H9 (cell line): ENCODE results near the gene PTPRN2. TPM values are rescaled to one million over a fixed set of nuclear protein-coding genes. Genes with fewer than 3 reads are reported as not detected.

ENCODE experiments used
- DNase-seq: peaks from one replicate; pipeline ENCODE4 v3.0.0-alpha.2; 2017
- H2AFZ ChIP-seq: one replicate; pipeline ENCODE4 v1.6.1; 2013; ENCODE audit warnings: mild to moderate bottlenecking, low read length, control low read depth, moderate library complexity
- H2AK5ac ChIP-seq: 2 replicates; pipeline ENCODE4 v1.6.1; 2013; ENCODE audit warnings: low read length, control low read depth, mixed read lengths; ENCODE audit not compliant: insufficient read length
- H2BK120ac ChIP-seq: one replicate; pipeline ENCODE4 v1.6.1; 2013; ENCODE audit warnings: low read depth, mild to moderate bottlenecking, low read length, control low read depth, inconsistent platforms; ENCODE audit not compliant: poor library complexity, severe bottlenecking
- H2BK12ac ChIP-seq: 2 replicates; pipeline ENCODE4 v1.6.1; 2013; ENCODE audit warnings: low read length, control low read depth, mixed read lengths, low read depth; ENCODE audit not compliant: insufficient read length
- H2BK15ac ChIP-seq: 2 replicates; pipeline ENCODE4 v1.6.1; 2013; ENCODE audit warnings: low read depth, low read length, control low read depth
- H2BK20ac ChIP-seq: one replicate; pipeline ENCODE4 v1.6.1; 2013; ENCODE audit warnings: low read depth, mild to moderate bottlenecking, low read length, control low read depth, inconsistent platforms; ENCODE audit not compliant: poor library complexity, severe bottlenecking
- H2BK5ac ChIP-seq: 2 replicates; pipeline ENCODE4 v1.6.1; 2013; ENCODE audit warnings: low read length, control low read depth, mixed read lengths; ENCODE audit not compliant: insufficient read length
- H3K14ac ChIP-seq: 2 replicates; pipeline ENCODE4 v1.6.1; 2013; ENCODE audit warnings: low read length, control low read depth; ENCODE audit not compliant: insufficient read depth
- H3K18ac ChIP-seq: 2 replicates; pipeline ENCODE4 v1.6.1; 2013; ENCODE audit warnings: low read depth, mild to moderate bottlenecking, mixed read lengths, low read length, control low read depth; ENCODE audit not compliant: insufficient read length
- H3K23ac ChIP-seq: 2 replicates; pipeline ENCODE4 v1.6.1; 2013; ENCODE audit warnings: low read length, control low read depth, mixed read lengths, low read depth; ENCODE audit not compliant: insufficient read length
- H3K23me2 ChIP-seq: 2 replicates; pipeline ENCODE4 v1.6.1; 2013; ENCODE audit warnings: low read depth, mild to moderate bottlenecking, mixed read lengths, low read length, control low read depth; ENCODE audit not compliant: insufficient read length, poor library complexity, severe bottlenecking
- H3K27ac ChIP-seq: 2 replicates; pipeline ENCODE4 v1.5.1; 2013; ENCODE audit warnings: low read length, control low read depth, mixed read lengths, low read depth; ENCODE audit not compliant: insufficient read length
- H3K27me3 ChIP-seq: 2 replicates; pipeline ENCODE4 v1.6.1; 2013; ENCODE audit warnings: low read length, control low read depth, inconsistent platforms; ENCODE audit not compliant: insufficient read depth
- H3K4ac ChIP-seq: 2 replicates; pipeline ENCODE4 v1.6.1; 2013; ENCODE audit warnings: low read depth, mild to moderate bottlenecking, control low read depth, inconsistent platforms, low read length, moderate library complexity
- H3K4me1 ChIP-seq: 2 replicates; pipeline ENCODE4 v1.6.1; 2013; ENCODE audit warnings: low read length, control low read depth, inconsistent platforms; ENCODE audit not compliant: insufficient read depth
- H3K4me2 ChIP-seq: 2 replicates; pipeline ENCODE4 v1.6.1; 2013; ENCODE audit warnings: low read length, control low read depth, mixed read lengths; ENCODE audit not compliant: insufficient read length, insufficient read depth
- H3K56ac ChIP-seq: 2 replicates; pipeline ENCODE4 v1.6.1; 2013; ENCODE audit warnings: low read depth, mild to moderate bottlenecking, mixed read lengths, low read length, control low read depth; ENCODE audit not compliant: insufficient read length
- H3K79me1 ChIP-seq: 2 replicates; pipeline ENCODE4 v1.6.1; 2013; ENCODE audit warnings: low read depth, mild to moderate bottlenecking, moderate library complexity, low read length, control low read depth, inconsistent platforms; ENCODE audit not compliant: insufficient read depth, poor library complexity, severe bottlenecking
- H3K79me2 ChIP-seq: 2 replicates; pipeline ENCODE4 v1.6.1; 2013; ENCODE audit warnings: low read length, control low read depth, inconsistent platforms; ENCODE audit not compliant: insufficient read depth
- H3K9ac ChIP-seq: 2 replicates; pipeline ENCODE4 v1.6.1; 2013; ENCODE audit warnings: low read length, control low read depth, mixed read lengths; ENCODE audit not compliant: insufficient read length; ENCODE audit errors: extremely low read depth
- H3K9me3 ChIP-seq: one replicate; pipeline ENCODE4 v1.6.1; 2013; ENCODE audit warnings: low read depth, low read length, inconsistent platforms; ENCODE audit not compliant: control insufficient read depth
- H3T11ph ChIP-seq: one replicate; pipeline ENCODE4 v1.6.1; 2013; ENCODE audit warnings: mild to moderate bottlenecking, low read length, control low read depth, inconsistent platforms
- H4K20me1 ChIP-seq: one replicate; pipeline ENCODE4 v1.6.1; 2013; ENCODE audit not compliant: control insufficient read depth, insufficient read length, insufficient read depth
- H4K5ac ChIP-seq: 2 replicates; pipeline ENCODE4 v1.6.1; 2013; ENCODE audit warnings: low read depth, mild to moderate bottlenecking, mixed read lengths, low read length, control low read depth; ENCODE audit not compliant: insufficient read length
- H4K8ac ChIP-seq: replicated peaks from 2 replicates; pipeline ENCODE4 v1.6.1; 2013; ENCODE audit warnings: low read length, control low read depth, mixed read lengths, low read depth; ENCODE audit not compliant: insufficient read length
- H4K91ac ChIP-seq: 2 replicates; pipeline ENCODE4 v1.6.1; 2013; ENCODE audit warnings: low read depth, mild to moderate bottlenecking, moderate library complexity, mixed read lengths, low read length, control low read depth; ENCODE audit not compliant: insufficient read length
- H3K27ac Mint-ChIP-seq, 3 experiments: 2 replicates in 2 of 3; 3 replicates in 1 of 3; pipeline ENCODE4 v1.8.0; 2020 to 2021; ENCODE audit warnings: mixed read lengths in 3 of 3, mild to moderate bottlenecking in 1 of 3, moderate library complexity in 1 of 3
- H3K27me3 Mint-ChIP-seq: 2 replicates; pipeline ENCODE4 v1.8.0; 2021; ENCODE audit warnings: low read depth, mild to moderate bottlenecking, moderate library complexity, mixed read lengths
- H3K36me3 Mint-ChIP-seq, 3 experiments: 2 replicates in 2 of 3; 3 replicates in 1 of 3; pipeline ENCODE4 v1.8.0; 2020 to 2021; ENCODE audit warnings: low read depth in 3 of 3, mixed read lengths in 3 of 3; ENCODE audit not compliant: insufficient read depth in 1 of 3
- H3K4me1 Mint-ChIP-seq, 2 experiments: 2 replicates each; pipeline ENCODE4 v1.8.0; 2020; ENCODE audit warnings: mixed read lengths in 2 of 2
- H3K4me3 Mint-ChIP-seq, 2 experiments: 2 replicates in 1 of 2; 3 replicates in 1 of 2; pipeline ENCODE4 v1.8.0; 2020 to 2021; ENCODE audit warnings: mild to moderate bottlenecking in 2 of 2, mixed read lengths in 2 of 2, moderate library complexity in 1 of 2
- H3K9me3 Mint-ChIP-seq, 2 experiments: 2 replicates in 1 of 2; 3 replicates in 1 of 2; pipeline ENCODE4 v1.8.0; 2020; ENCODE audit warnings: mild to moderate bottlenecking in 2 of 2, mixed read lengths in 2 of 2, moderate library complexity in 1 of 2
- WGBS: extraction: QIAGEN DNeasy Blood & Tissue Kit; methylation state at CpG from one replicate; pipeline ENCODE4 v1.1.7; 2013; ENCODE audit warnings: missing lambda C conversion rate, low lambda C conversion rate, mixed read lengths; ENCODE audit not compliant: insufficient read length; ENCODE audit errors: extremely low coverage; 5-methylcytosine and 5-hydroxymethylcytosine counted together
- total RNA-seq: library from RNA; stranded (reverse); gene quantifications from 2 replicates; pipeline ENCODE4 v1.2.1, GENCODE V29; 2021
- TF ChIP-seq, protein P1 (sequence below): fragments of 200-600 bp; sonication (generic); conservative IDR thresholded peaks from 3 replicates; pipeline ENCODE4 v1.8.0; 2021; ENCODE audit warnings: antibody characterized with exemption, mild to moderate bottlenecking

Gene PTPRN2
- total RNA-seq, 1 experiment from 2014 or later = 5.2 TPM

DNA sequence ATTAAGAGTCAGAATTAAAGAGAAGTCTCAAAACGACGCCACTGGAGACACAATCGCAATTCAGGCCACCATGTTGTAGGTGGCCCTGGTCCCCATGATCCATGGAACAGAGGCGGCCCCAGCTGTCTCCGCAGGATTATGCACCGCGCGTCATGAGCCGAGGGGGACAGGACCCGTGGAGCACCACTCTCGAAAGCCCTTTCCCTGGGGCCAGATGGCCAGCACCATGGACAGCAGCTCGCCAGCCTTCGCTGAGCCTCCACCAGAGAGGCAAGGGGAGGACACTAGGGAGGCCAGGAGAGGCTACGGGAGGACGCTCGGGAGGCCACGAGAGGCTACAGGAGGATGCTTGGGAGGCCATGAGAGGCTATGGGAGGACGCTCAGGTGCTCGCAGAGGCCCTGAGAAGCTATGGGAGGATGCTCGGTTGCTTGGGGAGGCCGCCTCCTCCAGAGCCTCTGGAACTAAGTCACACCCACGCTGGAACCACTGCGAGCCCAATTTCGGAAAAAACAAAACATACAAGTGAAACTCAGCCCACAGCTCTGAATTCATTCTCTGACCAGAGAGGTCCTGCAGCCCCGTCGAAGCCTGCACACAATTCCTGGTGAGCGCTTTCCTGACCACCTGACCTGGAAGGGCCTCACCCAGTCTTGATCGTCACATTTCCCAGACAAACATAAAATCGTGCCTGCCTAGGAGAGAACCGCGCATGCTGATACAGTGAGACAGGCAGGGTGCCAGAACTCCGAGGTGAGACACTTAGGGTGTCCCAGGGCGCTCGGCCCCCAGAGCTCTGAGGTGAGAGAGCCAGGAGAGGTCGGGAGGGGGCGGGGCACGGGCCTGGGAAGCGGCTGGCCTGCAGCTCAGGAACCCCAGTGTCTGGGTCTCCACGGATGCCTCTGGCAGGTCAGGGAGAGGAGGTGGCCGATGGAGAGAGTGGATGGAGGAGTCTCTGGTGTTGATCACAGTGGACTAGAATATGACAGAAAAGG, 224.4 kb downstream of the PTPRN2 start:
- Histone ChIP-seq H3K23me2 (no peaks in the 10 kb centered on the region), H2BK15ac (no peak overlapping the region), H3T11ph (no peak overlapping the region), H2BK5ac (no peak overlapping the region), H3K4ac (no peak overlapping the region), H4K91ac (no peak overlapping the region), H2AK5ac (no peak overlapping the region), H4K8ac (no peak overlapping the region), H2AFZ (no peak overlapping the region), H3K79me2 (no peaks in the 10 kb centered on the region), H2BK12ac (no peak overlapping the region), H3K27ac (no peak overlapping the region), H2BK120ac (no peak overlapping the region), H4K5ac (no peak overlapping the region), H3K9ac (no peak overlapping the region), H3K4me1 (no peaks in the 10 kb centered on the region), H3K4me2 (no peak overlapping the region), H3K79me1 (no peaks in the 10 kb centered on the region), H3K14ac (no peak overlapping the region), H3K56ac (no peak overlapping the region), H2BK20ac (no peak overlapping the region), H3K23ac (no peak overlapping the region), H4K20me1 (no peaks in the 10 kb centered on the region), H3K27me3 (no peaks in the 10 kb centered on the region), H3K9me3 (no peaks in the 10 kb centered on the region), H3K18ac (no peak overlapping the region)
- Mint-ChIP-seq H3K27ac (no peak overlapping the region), H3K36me3 (no peaks in the 10 kb centered on the region; a peak in 1 of 7 replicates), H3K9me3 (no peaks in the 10 kb centered on the region), H3K27me3 (peaks cover 38% of the 10 kb centered on the region), H3K4me3 (no peak overlapping the region; a peak in 1 of 5 replicates), H3K4me1 (peaks cover 1 to 2% of the 10 kb centered on the region in 2 experiments; a peak in 2 of 4 replicates)
- TF ChIP-seq, protein P1, sequence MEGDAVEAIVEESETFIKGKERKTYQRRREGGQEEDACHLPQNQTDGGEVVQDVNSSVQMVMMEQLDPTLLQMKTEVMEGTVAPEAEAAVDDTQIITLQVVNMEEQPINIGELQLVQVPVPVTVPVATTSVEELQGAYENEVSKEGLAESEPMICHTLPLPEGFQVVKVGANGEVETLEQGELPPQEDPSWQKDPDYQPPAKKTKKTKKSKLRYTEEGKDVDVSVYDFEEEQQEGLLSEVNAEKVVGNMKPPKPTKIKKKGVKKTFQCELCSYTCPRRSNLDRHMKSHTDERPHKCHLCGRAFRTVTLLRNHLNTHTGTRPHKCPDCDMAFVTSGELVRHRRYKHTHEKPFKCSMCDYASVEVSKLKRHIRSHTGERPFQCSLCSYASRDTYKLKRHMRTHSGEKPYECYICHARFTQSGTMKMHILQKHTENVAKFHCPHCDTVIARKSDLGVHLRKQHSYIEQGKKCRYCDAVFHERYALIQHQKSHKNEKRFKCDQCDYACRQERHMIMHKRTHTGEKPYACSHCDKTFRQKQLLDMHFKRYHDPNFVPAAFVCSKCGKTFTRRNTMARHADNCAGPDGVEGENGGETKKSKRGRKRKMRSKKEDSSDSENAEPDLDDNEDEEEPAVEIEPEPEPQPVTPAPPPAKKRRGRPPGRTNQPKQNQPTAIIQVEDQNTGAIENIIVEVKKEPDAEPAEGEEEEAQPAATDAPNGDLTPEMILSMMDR = no peak
- WGBS = no CpG with 5 or more reads among the region's 40 CpGs
- peak; percentile 71 for DNase-seq
